Liver (tissue), 9 donors: Measurements from ENCODE around the gene RAB9B. TPM values are rescaled to one million over a fixed set of nuclear protein-coding genes. Genes with fewer than 3 reads are reported as not detected.

Experiments
- DNase-seq: peaks from one replicate; pipeline ENCODE4 v3.0.0-alpha.2; 2017; ENCODE audit warnings: low spot score
- H3K27ac ChIP-seq, 2 donors: one replicate each; pipeline ENCODE4 v1.7.0; 2013; ENCODE audit warnings: inconsistent platforms in 2 of 2, low read length in 2 of 2, control low read depth in 1 of 2, low read depth in 1 of 2, mild to moderate bottlenecking in 1 of 2
- H3K27me3 ChIP-seq, 4 donors: one replicate each; pipeline versions ENCODE4 v1.6.1 to v1.7.0; 2013; ENCODE audit warnings: low read length in 3 of 4, inconsistent platforms in 1 of 4, mild to moderate bottlenecking in 1 of 4, moderate library complexity in 1 of 4; ENCODE audit not compliant: control insufficient read depth in 4 of 4, insufficient read depth in 4 of 4
- H3K36me3 ChIP-seq, 4 donors: one replicate each; pipeline versions ENCODE4 v1.6.1 to v1.7.0; 2013; ENCODE audit warnings: low read length in 3 of 4, mild to moderate bottlenecking in 3 of 4, low read depth in 1 of 4, moderate library complexity in 1 of 4; ENCODE audit not compliant: control insufficient read depth in 4 of 4, insufficient read depth in 3 of 4
- H3K4me1 ChIP-seq, 4 donors: one replicate each; pipeline versions ENCODE4 v1.6.1 to v1.7.0; 2013; ENCODE audit warnings: low read length in 3 of 4, mild to moderate bottlenecking in 3 of 4, moderate library complexity in 1 of 4; ENCODE audit not compliant: control insufficient read depth in 4 of 4, insufficient read depth in 4 of 4
- H3K4me3 ChIP-seq, 3 donors: one replicate each; pipeline versions ENCODE4 v1.6.1 to v1.7.0; 2013; ENCODE audit warnings: low read length in 3 of 3, control low read depth in 1 of 3, low read depth in 1 of 3, mild to moderate bottlenecking in 1 of 3
- H3K9ac ChIP-seq, 2 donors: one replicate each; pipeline ENCODE4 v1.7.0; 2013; ENCODE audit warnings: low read length in 2 of 2, mild to moderate bottlenecking in 2 of 2, moderate library complexity in 2 of 2, control low read depth in 1 of 2, low read depth in 1 of 2
- H3K9me3 ChIP-seq, 4 donors: one replicate each; pipeline versions ENCODE4 v1.6.1 to v1.7.0; 2013; ENCODE audit warnings: low read length in 3 of 4; ENCODE audit not compliant: control insufficient read depth in 4 of 4
- EGR1 ChIP-seq, 2 donors: IDR thresholded peaks; 2 replicates each; pipeline ENCODE4 v1.6.1; 2016 to 2018; ENCODE audit warnings: antibody characterized with exemption in 2 of 2, low read depth in 2 of 2
- FOXA1 ChIP-seq: IDR thresholded peaks from 2 replicates; pipeline ENCODE4 v1.6.1; 2016; ENCODE audit warnings: antibody characterized with exemption
- FOXA2 ChIP-seq: IDR thresholded peaks from 2 replicates; pipeline ENCODE4 v1.6.1; 2016; ENCODE audit warnings: antibody characterized with exemption
- GABPA ChIP-seq, 2 donors: IDR thresholded peaks in 1 of 2; conservative IDR thresholded peaks in 1 of 2; 2 replicates each; pipeline ENCODE4 v1.6.1; 2016; ENCODE audit warnings: antibody characterized with exemption in 2 of 2, mild to moderate bottlenecking in 1 of 2, moderate library complexity in 1 of 2
- HNF4G ChIP-seq: IDR thresholded peaks from 2 replicates; pipeline ENCODE4 v1.6.1; 2016; ENCODE audit warnings: antibody characterized with exemption
- JUND ChIP-seq, 2 donors: IDR thresholded peaks; 2 replicates each; pipeline ENCODE4 v1.6.1; 2016; ENCODE audit warnings: antibody characterized with exemption in 2 of 2
- NR2F2 ChIP-seq: IDR thresholded peaks from 2 replicates; pipeline ENCODE4 v1.6.1; 2016; ENCODE audit warnings: antibody characterized with exemption
- RAD21 ChIP-seq, 2 donors: IDR thresholded peaks; 2 replicates each; pipeline ENCODE4 v1.6.1; 2016; ENCODE audit warnings: antibody characterized with exemption in 2 of 2, mild to moderate bottlenecking in 2 of 2
- RXRA ChIP-seq, 2 donors: IDR thresholded peaks; 2 replicates each; pipeline ENCODE4 v1.6.1; 2017 to 2018; ENCODE audit warnings: antibody characterized with exemption in 2 of 2, mild to moderate bottlenecking in 1 of 2
- SP1 ChIP-seq: IDR thresholded peaks from 2 replicates; pipeline ENCODE4 v1.6.1; 2018; ENCODE audit warnings: antibody characterized with exemption, mild to moderate bottlenecking
- TAF1 ChIP-seq: conservative IDR thresholded peaks from 2 replicates; pipeline ENCODE4 v1.6.1; 2016; ENCODE audit warnings: antibody characterized with exemption, mild to moderate bottlenecking
- YY1 ChIP-seq: IDR thresholded peaks from 2 replicates; pipeline ENCODE4 v1.6.1; 2016; ENCODE audit warnings: antibody characterized with exemption, mild to moderate bottlenecking
- WGBS: extraction: QIAGEN DNeasy Blood & Tissue Kit; methylation state at CpG from one replicate; pipeline ENCODE4 v1.1.7; 2013; 5-methylcytosine and 5-hydroxymethylcytosine counted together
- polyA plus RNA-seq, 2 donors: library from polyadenylated mRNA; stranded (reverse) in 1 of 2; unstranded in 1 of 2; fragments of 200-250 nt in 1 of 2; fragments of >200 nt in 1 of 2; fragmentation: Nextera tagmentation in 1 of 2; extraction: Ambion mirVana in 1 of 2; gene quantifications; one replicate each; pipeline versions ENCODE4 v1.2.1 to v1.2.3, GENCODE V29; 2013 to 2015
- total RNA-seq, 2 donors: library from RNA; depleted of rRNA; stranded (reverse); fragments of >200 nt; gene quantifications; one replicate each; pipeline ENCODE4 v1.2.3, GENCODE V29; 2014
- TF ChIP-seq, protein P1 (sequence below): fragments of 150-350 bp; IDR thresholded peaks from 2 replicates; pipeline ENCODE4 v1.5.1; 2017; ENCODE audit warnings: improper control_type of control experiment, low read depth, low read length; ENCODE audit not compliant: missing input control
- TF ChIP-seq, protein P2 (sequence below): IDR thresholded peaks from 2 replicates; pipeline ENCODE4 v1.6.1; 2016; ENCODE audit warnings: antibody characterized with exemption
- TF ChIP-seq, protein P3 (sequence below): IDR thresholded peaks from 2 replicates; pipeline ENCODE4 v1.6.1; 2016; ENCODE audit warnings: antibody characterized with exemption
- TF ChIP-seq, protein P4 (sequence below): IDR thresholded peaks from 2 replicates; pipeline ENCODE4 v1.6.1; 2016; ENCODE audit warnings: antibody characterized with exemption
- donor health status: healthy.
- donor health status: healthy.
- donor health status: healthy.
- donor health status: healthy.
- donor health status: healthy.

RAB9B gene
- total and polyA plus RNA-seq, 4 donors: 0.07 to 0.51 (median 0.23) TPM

DNA sequence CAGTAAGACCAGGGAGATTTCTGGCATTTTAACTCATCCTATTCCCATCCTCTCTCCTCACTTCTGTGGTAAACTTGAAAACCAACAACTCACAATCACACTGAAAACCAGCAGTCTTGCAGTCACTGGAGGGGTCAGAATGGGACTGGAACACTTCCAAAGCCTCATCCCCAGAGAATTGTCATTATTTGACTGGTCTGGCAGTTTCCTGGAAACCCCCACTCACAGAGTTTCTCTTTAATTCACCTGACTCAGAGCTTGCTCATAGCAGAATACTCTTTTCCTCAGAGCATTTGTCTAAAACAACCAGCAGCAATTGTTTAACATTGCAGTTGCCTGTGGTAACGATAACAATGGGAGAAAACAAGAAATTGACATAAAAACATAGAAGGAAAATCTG lies 7.3 kb upstream of the RAB9B start (continued):
- no peak for TF ChIP-seq NR2F2
- TF ChIP-seq YY1: no peak
- TF ChIP-seq HNF4G: no peak
- TF ChIP-seq, protein P1, sequence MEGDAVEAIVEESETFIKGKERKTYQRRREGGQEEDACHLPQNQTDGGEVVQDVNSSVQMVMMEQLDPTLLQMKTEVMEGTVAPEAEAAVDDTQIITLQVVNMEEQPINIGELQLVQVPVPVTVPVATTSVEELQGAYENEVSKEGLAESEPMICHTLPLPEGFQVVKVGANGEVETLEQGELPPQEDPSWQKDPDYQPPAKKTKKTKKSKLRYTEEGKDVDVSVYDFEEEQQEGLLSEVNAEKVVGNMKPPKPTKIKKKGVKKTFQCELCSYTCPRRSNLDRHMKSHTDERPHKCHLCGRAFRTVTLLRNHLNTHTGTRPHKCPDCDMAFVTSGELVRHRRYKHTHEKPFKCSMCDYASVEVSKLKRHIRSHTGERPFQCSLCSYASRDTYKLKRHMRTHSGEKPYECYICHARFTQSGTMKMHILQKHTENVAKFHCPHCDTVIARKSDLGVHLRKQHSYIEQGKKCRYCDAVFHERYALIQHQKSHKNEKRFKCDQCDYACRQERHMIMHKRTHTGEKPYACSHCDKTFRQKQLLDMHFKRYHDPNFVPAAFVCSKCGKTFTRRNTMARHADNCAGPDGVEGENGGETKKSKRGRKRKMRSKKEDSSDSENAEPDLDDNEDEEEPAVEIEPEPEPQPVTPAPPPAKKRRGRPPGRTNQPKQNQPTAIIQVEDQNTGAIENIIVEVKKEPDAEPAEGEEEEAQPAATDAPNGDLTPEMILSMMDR: no peak
- TF ChIP-seq SP1: no peak
- TF ChIP-seq RAD21 (IDR thresholded peaks at IDR 0.05): no peak
- TF ChIP-seq JUND (IDR thresholded peaks at IDR 0.05): no peak

DNA sequence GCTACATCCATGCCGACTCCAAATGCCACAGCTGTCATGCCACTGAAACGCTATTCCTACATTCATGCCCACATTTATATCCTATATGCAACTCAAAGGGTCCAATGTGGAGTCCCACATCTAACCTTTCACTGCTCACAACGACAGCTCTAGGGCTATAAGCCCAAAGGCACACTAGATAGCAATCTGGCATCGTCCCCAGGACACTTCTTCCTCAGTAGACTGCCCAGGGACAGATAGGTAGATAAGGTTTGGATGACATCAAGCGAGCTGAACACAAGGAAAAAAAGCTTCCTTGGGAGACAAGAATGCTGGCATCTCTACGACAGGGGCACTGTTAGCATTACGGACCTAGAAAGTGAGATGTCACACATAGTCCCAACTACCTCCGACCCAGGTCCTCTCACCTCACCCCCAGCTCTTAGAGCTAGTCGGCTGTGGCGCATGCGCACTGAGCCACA lies 685 bp downstream of the RAB9B start:
- TF ChIP-seq RXRA (IDR thresholded peaks at IDR 0.05): no peak
- TF ChIP-seq FOXA2: no peak
- TF ChIP-seq HNF4G: no peak
- no peak for TF ChIP-seq SP1
- TF ChIP-seq FOXA1: no peak
- TF ChIP-seq, protein P2, sequence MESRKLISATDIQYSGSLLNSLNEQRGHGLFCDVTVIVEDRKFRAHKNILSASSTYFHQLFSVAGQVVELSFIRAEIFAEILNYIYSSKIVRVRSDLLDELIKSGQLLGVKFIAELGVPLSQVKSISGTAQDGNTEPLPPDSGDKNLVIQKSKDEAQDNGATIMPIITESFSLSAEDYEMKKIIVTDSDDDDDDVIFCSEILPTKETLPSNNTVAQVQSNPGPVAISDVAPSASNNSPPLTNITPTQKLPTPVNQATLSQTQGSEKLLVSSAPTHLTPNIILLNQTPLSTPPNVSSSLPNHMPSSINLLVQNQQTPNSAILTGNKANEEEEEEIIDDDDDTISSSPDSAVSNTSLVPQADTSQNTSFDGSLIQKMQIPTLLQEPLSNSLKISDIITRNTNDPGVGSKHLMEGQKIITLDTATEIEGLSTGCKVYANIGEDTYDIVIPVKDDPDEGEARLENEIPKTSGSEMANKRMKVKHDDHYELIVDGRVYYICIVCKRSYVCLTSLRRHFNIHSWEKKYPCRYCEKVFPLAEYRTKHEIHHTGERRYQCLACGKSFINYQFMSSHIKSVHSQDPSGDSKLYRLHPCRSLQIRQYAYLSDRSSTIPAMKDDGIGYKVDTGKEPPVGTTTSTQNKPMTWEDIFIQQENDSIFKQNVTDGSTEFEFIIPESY: no peak
- TF ChIP-seq JUND (IDR thresholded peaks at IDR 0.05): no peak
- no peak overlapping the region for H3K9ac ChIP-seq
- WGBS: 17% methylated on average over 11 of the region's 11 CpGs
- H3K27me3 ChIP-seq: peaks cover 0 to 6% (median 0%) of the 10 kb centered on the region in 4 donors
- H3K27ac ChIP-seq: no peak overlapping the region
- DNase-seq: no peak
- peaks cover 0 to 9% (median 0%) of the 10 kb centered on the region in 4 donors for H3K4me1 ChIP-seq
- no peaks in the 10 kb centered on the region for H3K9me3 ChIP-seq
- H3K36me3 ChIP-seq: no peaks in the 10 kb centered on the region
- H3K4me3 ChIP-seq: peak overlapping the region in 2 of 3 donors; percentile 27 to 54

DNA sequence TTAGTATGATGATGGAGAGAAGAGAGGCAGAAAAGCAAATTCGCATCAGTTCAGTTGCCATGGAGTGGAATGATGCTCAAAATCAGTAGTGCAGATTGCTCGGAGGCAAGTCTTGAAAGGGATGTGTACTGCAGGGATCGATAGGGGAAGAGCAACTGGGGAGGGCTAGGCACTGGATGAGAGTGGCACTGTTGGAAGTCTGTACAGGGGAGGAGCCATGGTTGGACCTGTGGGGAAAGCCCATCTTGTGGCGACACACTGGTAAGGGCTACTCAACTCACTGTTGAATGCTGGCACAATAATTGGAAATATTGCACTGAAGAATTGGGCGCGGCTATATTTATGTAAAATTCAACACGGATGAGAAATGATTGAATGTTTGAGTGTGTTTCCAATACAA lies 1.2 kb downstream of the RAB9B start:
- WGBS: 73% methylated on average over 7 of the region's 7 CpGs
- no peak for DNase-seq
- no peaks in the 10 kb centered on the region for H3K36me3 ChIP-seq
- peaks cover 0 to 9% (median 0%) of the 10 kb centered on the region in 4 donors for H3K4me1 ChIP-seq
- H3K4me3 ChIP-seq: no peak overlapping the region
- TF ChIP-seq, protein P3, sequence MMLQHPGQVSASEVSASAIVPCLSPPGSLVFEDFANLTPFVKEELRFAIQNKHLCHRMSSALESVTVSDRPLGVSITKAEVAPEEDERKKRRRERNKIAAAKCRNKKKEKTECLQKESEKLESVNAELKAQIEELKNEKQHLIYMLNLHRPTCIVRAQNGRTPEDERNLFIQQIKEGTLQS: no peak
- no peak for TF ChIP-seq TAF1
- no peak for TF ChIP-seq JUND (IDR thresholded peaks at IDR 0.05)
- peaks cover 0 to 6% (median 0%) of the 10 kb centered on the region in 4 donors for H3K27me3 ChIP-seq
- H3K9ac ChIP-seq: no peak overlapping the region
- H3K27ac ChIP-seq: no peak overlapping the region
- H3K9me3 ChIP-seq: no peaks in the 10 kb centered on the region

DNA sequence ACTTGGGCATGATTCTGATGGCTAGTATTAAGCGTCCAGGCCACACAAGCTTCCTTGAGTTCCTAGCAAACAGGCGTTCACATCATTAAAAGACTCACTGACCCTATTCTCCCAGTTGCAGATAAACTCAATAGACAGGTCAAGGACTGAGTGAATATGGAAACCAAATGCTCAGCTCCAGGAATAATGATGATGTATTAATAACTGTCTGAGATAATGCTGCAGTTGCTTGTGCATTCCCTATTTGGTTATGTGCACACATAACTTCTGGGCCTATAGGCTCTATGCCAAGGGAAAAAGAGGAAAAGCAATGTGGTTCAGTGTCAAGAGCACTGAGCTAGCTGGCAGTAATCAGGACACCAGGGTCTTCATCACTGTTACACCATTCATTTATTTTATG lies 3.5 kb downstream of the RAB9B start:
- H3K27me3 ChIP-seq: peaks cover 0 to 13% (median 0%) of the 10 kb centered on the region in 4 donors
- H3K9me3 ChIP-seq: no peaks in the 10 kb centered on the region
- no peak overlapping the region for H3K9ac ChIP-seq
- peaks cover 0 to 9% (median 0%) of the 10 kb centered on the region in 4 donors for H3K4me1 ChIP-seq
- 68% methylated on average over 2 of the region's 2 CpGs for WGBS
- no peak overlapping the region for H3K4me3 ChIP-seq
- TF ChIP-seq TAF1: no peak
- TF ChIP-seq NR2F2: no peak
- TF ChIP-seq, protein P4, sequence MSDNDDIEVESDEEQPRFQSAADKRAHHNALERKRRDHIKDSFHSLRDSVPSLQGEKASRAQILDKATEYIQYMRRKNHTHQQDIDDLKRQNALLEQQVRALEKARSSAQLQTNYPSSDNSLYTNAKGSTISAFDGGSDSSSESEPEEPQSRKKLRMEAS: no peak
- TF ChIP-seq RXRA (IDR thresholded peaks at IDR 0.05): no peak
- no peak for TF ChIP-seq FOXA2
- no peak for TF ChIP-seq JUND (IDR thresholded peaks at IDR 0.05)
- TF ChIP-seq EGR1 (IDR thresholded peaks at IDR 0.05; ENCODE audit: low read depth in 2 of 2): no peak
- TF ChIP-seq GABPA (IDR thresholded peaks at IDR 0.05 in 1 of 2, conservative IDR thresholded peaks at IDR 0.05 in 1 of 2): no peak
- TF ChIP-seq FOXA1: no peak
- TF ChIP-seq YY1: no peak
- TF ChIP-seq, protein P2: no peak
- H3K36me3 ChIP-seq: no peaks in the 10 kb centered on the region
- no peak overlapping the region for H3K27ac ChIP-seq
- DNase-seq: no peak
